SU-DHL-6 (cell line): Measurements from ENCODE around the gene ZNF469.

Experiments
- H2AFZ ChIP-seq: fragments of 200-600 bp; sonication (generic); 2 replicates; pipeline ENCODE4 v1.6.1; 2014; ENCODE audit warnings: low read depth, mild to moderate bottlenecking, moderate library complexity, mixed read lengths, antibody characterized with exemption, low read length; ENCODE audit not compliant: severe bottlenecking
- H3F3A ChIP-seq: fragments of 200-600 bp; shearing (Covaris generic); 2 replicates; pipeline ENCODE4 v1.6.0; 2016; ENCODE audit warnings: antibody characterized with exemption, mild to moderate bottlenecking; ENCODE audit not compliant: insufficient read depth
- H3K27ac ChIP-seq: fragments of 200-600 bp; sonication (generic); 2 replicates; pipeline ENCODE4 v1.5.1; 2016; ENCODE audit warnings: low read depth, mild to moderate bottlenecking, low read length, moderate library complexity, mixed read lengths
- H3K27me3 ChIP-seq: fragments of 200-600 bp; sonication (generic), shearing (Covaris generic); 2 replicates; pipeline ENCODE4 v1.6.0; 2014; ENCODE audit warnings: mild to moderate bottlenecking, low read length
- H3K36me3 ChIP-seq: fragments of 200-600 bp; sonication (generic); 2 replicates; pipeline ENCODE4 v1.6.1; 2014; ENCODE audit warnings: mild to moderate bottlenecking, low read length, mixed read lengths
- H3K4me2 ChIP-seq: fragments of 300-600, 200-600 bp; shearing (Covaris generic), sonication (generic); 2 replicates; pipeline ENCODE4 v1.6.0; 2014; ENCODE audit warnings: low read length, low read depth, mild to moderate bottlenecking; ENCODE audit not compliant: poor library complexity, severe bottlenecking
- H3K4me3 ChIP-seq: fragments of 200-600 bp; sonication (generic); 2 replicates; pipeline ENCODE4 v1.5.1; 2014; ENCODE audit warnings: antibody characterized with exemption, low read length, mild to moderate bottlenecking, mixed read lengths; ENCODE audit not compliant: insufficient read depth, poor library complexity, severe bottlenecking
- H3K79me2 ChIP-seq: fragments of 200-600 bp; sonication (generic); 2 replicates; pipeline ENCODE4 v1.6.1; 2014; ENCODE audit warnings: mild to moderate bottlenecking, low read length, moderate library complexity; ENCODE audit not compliant: insufficient read depth
- H3K9ac ChIP-seq: fragments of 200-600 bp; sonication (generic); 2 replicates; pipeline ENCODE4 v1.7.0; 2014; ENCODE audit warnings: mild to moderate bottlenecking, low read length
- H3K9me2 ChIP-seq: fragments of 200-600 bp; sonication (generic); replicated peaks from 2 replicates; pipeline ENCODE4 v1.6.1; 2014; ENCODE audit warnings: low read length; ENCODE audit not compliant: insufficient read depth
- H3K9me3 ChIP-seq: fragments of 200-600 bp; sonication (generic); 2 replicates; pipeline ENCODE4 v1.6.1; 2014; ENCODE audit warnings: low read length, mixed read lengths; ENCODE audit not compliant: insufficient read depth
- H4K20me1 ChIP-seq: fragments of 200-600 bp; sonication (generic); 2 replicates; pipeline ENCODE4 v1.6.1; 2014; ENCODE audit warnings: low read depth, mild to moderate bottlenecking, antibody characterized with exemption, low read length, moderate library complexity, mixed read lengths
- EZH2phosphoT487 ChIP-seq: fragments of 200-600 bp; sonication (generic), shearing (Covaris generic); conservative IDR thresholded peaks from 2 replicates; pipeline ENCODE4 v1.6.1; 2018; ENCODE audit warnings: mild to moderate bottlenecking, antibody characterized with exemption, low read length, moderate library complexity, mixed read lengths
- TF ChIP-seq, protein P1 (sequence below): fragments of 200-600 bp; sonication (generic); IDR thresholded peaks from one replicate; pipeline ENCODE4 v1.5.1; 2017; ENCODE audit warnings: antibody characterized with exemption, mild to moderate bottlenecking, low read length, moderate library complexity; ENCODE audit not compliant: insufficient read depth, poor library complexity, severe bottlenecking

ZNF469 gene

GRCh38 chr16:88365244-88365865, 17.4 kb upstream of the ZNF469 start:
- Histone ChIP-seq H3F3A (no peaks in the 10 kb centered on the region), H3K9me3 (no peaks in the 10 kb centered on the region), H4K20me1 (no peaks in the 10 kb centered on the region), H3K27me3 (no peaks in the 10 kb centered on the region), H3K9ac (no peak overlapping the region), H3K9me2 (no peaks in the 10 kb centered on the region), H3K36me3 (no peaks in the 10 kb centered on the region), H2AFZ (no peak overlapping the region), H3K4me2 (no peak overlapping the region), H3K4me3 (no peak overlapping the region), H3K27ac (no peak overlapping the region), H3K79me2 (no peaks in the 10 kb centered on the region)
- TF ChIP-seq, protein P1, sequence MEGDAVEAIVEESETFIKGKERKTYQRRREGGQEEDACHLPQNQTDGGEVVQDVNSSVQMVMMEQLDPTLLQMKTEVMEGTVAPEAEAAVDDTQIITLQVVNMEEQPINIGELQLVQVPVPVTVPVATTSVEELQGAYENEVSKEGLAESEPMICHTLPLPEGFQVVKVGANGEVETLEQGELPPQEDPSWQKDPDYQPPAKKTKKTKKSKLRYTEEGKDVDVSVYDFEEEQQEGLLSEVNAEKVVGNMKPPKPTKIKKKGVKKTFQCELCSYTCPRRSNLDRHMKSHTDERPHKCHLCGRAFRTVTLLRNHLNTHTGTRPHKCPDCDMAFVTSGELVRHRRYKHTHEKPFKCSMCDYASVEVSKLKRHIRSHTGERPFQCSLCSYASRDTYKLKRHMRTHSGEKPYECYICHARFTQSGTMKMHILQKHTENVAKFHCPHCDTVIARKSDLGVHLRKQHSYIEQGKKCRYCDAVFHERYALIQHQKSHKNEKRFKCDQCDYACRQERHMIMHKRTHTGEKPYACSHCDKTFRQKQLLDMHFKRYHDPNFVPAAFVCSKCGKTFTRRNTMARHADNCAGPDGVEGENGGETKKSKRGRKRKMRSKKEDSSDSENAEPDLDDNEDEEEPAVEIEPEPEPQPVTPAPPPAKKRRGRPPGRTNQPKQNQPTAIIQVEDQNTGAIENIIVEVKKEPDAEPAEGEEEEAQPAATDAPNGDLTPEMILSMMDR: no peak
- TF ChIP-seq EZH2phosphoT487: no peak

- no peak overlapping the region for H3K9ac ChIP-seq
Measured at GRCh38 chr16:88366032-88366703, 16.6 kb upstream of the ZNF469 start.

DNA sequence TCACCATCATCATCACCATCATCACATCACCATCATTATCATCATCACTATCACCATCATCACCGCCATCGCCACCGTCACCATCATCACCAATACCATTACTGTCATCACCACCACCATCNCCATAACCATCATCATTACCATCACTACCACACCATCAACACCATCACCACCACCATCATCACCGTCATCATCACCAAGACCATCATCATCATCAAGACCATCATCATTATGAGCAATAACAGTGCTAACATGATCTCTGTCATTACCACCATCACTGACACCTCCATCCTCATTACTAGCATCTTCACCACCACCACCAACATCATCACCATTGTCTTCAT, 16.1 kb upstream of the ZNF469 start:
- Histone ChIP-seq H2AFZ (no peak overlapping the region), H4K20me1 (no peaks in the 10 kb centered on the region), H3K36me3 (no peaks in the 10 kb centered on the region), H3K9me2 (no peaks in the 10 kb centered on the region), H3K27me3 (no peaks in the 10 kb centered on the region), H3K4me3 (no peak overlapping the region), H3K79me2 (no peaks in the 10 kb centered on the region), H3K9me3 (no peaks in the 10 kb centered on the region), H3K27ac (no peak overlapping the region), H3F3A (no peaks in the 10 kb centered on the region), H3K9ac (no peak overlapping the region), H3K4me2 (no peak overlapping the region)
- no peak for TF ChIP-seq EZH2phosphoT487
- TF ChIP-seq, protein P1: no peak

More at GRCh38 chr16:88366032-88366703, 16.6 kb upstream of the ZNF469 start:
- Histone ChIP-seq H3K4me3 (no peak overlapping the region), H3K36me3 (no peaks in the 10 kb centered on the region), H3K79me2 (no peaks in the 10 kb centered on the region), H3F3A (no peaks in the 10 kb centered on the region), H3K27ac (no peak overlapping the region), H3K9me3 (no peaks in the 10 kb centered on the region), H3K27me3 (no peaks in the 10 kb centered on the region), H3K9me2 (no peaks in the 10 kb centered on the region), H4K20me1 (no peaks in the 10 kb centered on the region), H3K4me2 (no peak overlapping the region), H2AFZ (no peak overlapping the region)
- TF ChIP-seq EZH2phosphoT487: no peak
- TF ChIP-seq, protein P1: no peak
